ENCODE data around the gene MINPP1. TPM values are rescaled to one million over a fixed set of nuclear protein-coding genes. Genes with fewer than 3 reads are reported as not detected.

The MINPP1 gene
- total and polyA plus RNA-seq, 8 donors, result 5.5 to 11.9 (median 9.8) TPM

GRCh38 chr10:87544721-87545120, 40.0 kb downstream of the MINPP1 start:
- H3K9me3 ChIP-seq, result no peaks in the 10 kb centered on the region
- no peak for ATAC-seq
- H3K27me3 ChIP-seq, result no peaks in the 10 kb centered on the region
- no peak for FAIRE-seq
- no peak overlapping the region for H3K27ac ChIP-seq
- no peak for TF ChIP-seq CTCF (IDR thresholded peaks at IDR 0.05)
- intact Hi-C loops (cut with DNase I), result loop anchor here in 1 of 3 donors (5.0 kb wide), 1 partner anchor 38 kb away; no protein-coding TSS in a partner anchor
- DNase-seq, result no peak
- no peak overlapping the region for H3K4me3 ChIP-seq
- H3K4me1 ChIP-seq, result peaks cover 11 to 27% (median 20%) of the 10 kb centered on the region in 3 donors
- no peaks in the 10 kb centered on the region for H3K36me3 ChIP-seq

DNA sequence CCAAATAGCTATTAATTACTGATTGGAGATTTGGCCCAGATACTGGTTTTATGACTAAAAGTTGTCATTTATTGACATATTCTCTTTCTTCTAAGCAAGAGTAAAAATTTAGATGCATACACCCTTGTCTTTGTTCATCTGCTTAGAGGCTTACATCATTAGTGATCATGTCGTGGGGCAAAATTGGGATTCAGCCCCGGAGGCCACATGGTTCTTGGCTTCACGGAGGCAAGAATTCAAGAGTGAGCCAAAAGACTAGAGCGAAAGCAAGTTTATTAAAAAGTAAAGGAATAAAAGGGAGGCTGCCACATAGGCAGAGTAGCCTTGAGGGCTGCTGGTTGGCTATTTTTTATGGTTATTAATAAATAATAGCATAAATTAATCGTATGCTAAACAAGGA, 41.1 kb downstream of the MINPP1 start:
- Histone ChIP-seq H3K4me1 (peaks cover 11 to 24% (median 18%) of the 10 kb centered on the region in 3 donors), H3K9me3 (no peaks in the 10 kb centered on the region), H3K27me3 (no peaks in the 10 kb centered on the region), H3K4me3 (no peak overlapping the region), H3K36me3 (no peaks in the 10 kb centered on the region), H3K27ac (no peak overlapping the region)
- TF ChIP-seq CTCF (IDR thresholded peaks at IDR 0.05), result no peak
- WGBS, 2 donors, result 72 to 85% methylated on average over 5 of the region's 5 CpGs
- no peak for ATAC-seq
- intact Hi-C loops (cut with DNase I), result loop anchor here in 1 of 3 donors (5.0 kb wide), 1 partner anchor 37 kb away; no protein-coding TSS in a partner anchor
- no peak for DNase-seq
- no peak for FAIRE-seq

GRCh38 chr10:87546210-87546609, 41.5 kb downstream of the MINPP1 start:
- WGBS, 2 donors, result 83 to 90% methylated on average over 7 of the region's 7 CpGs

GRCh38 chr10:87546971-87547413, 42.3 kb downstream of the MINPP1 start:
- DNase-seq, result no peak
- H3K4me3 ChIP-seq, result no peak overlapping the region
- TF ChIP-seq CTCF (IDR thresholded peaks at IDR 0.05), result no peak
- no peak overlapping the region for H3K27ac ChIP-seq
- 89 to 92% methylated on average over 2 of the region's 2 CpGs for WGBS, 2 donors
- ATAC-seq, result peak in 3 of 4 donors; percentile 21 to 51 (median 29)
- no peaks in the 10 kb centered on the region for H3K36me3 ChIP-seq
- intact Hi-C loops (cut with DNase I), result loop anchor here in 1 of 3 donors (5.0 kb wide), 1 partner anchor 35 kb away; no protein-coding TSS in a partner anchor
- no peaks in the 10 kb centered on the region for H3K27me3 ChIP-seq
- FAIRE-seq, result no peak
- no peaks in the 10 kb centered on the region for H3K9me3 ChIP-seq
- peaks cover 11 to 20% (median 11%) of the 10 kb centered on the region in 3 donors for H3K4me1 ChIP-seq

More at GRCh38 chr10:87546210-87546609, 41.5 kb downstream of the MINPP1 start:
- Histone ChIP-seq H3K27me3 (no peaks in the 10 kb centered on the region), H3K4me3 (no peak overlapping the region), H3K9me3 (no peaks in the 10 kb centered on the region), H3K4me1 (peaks cover 11 to 20% (median 14%) of the 10 kb centered on the region in 3 donors), H3K36me3 (no peaks in the 10 kb centered on the region), H3K27ac (no peak overlapping the region)
- DNase-seq, result no peak
- intact Hi-C loops (cut with DNase I), result loop anchor here in 1 of 3 donors (5.0 kb wide), 1 partner anchor 36 kb away; no protein-coding TSS in a partner anchor
- no peak for TF ChIP-seq CTCF (IDR thresholded peaks at IDR 0.05)
- no peak for FAIRE-seq
- ATAC-seq, result peak in 2 of 4 donors; percentile 63 to 64

DNA sequence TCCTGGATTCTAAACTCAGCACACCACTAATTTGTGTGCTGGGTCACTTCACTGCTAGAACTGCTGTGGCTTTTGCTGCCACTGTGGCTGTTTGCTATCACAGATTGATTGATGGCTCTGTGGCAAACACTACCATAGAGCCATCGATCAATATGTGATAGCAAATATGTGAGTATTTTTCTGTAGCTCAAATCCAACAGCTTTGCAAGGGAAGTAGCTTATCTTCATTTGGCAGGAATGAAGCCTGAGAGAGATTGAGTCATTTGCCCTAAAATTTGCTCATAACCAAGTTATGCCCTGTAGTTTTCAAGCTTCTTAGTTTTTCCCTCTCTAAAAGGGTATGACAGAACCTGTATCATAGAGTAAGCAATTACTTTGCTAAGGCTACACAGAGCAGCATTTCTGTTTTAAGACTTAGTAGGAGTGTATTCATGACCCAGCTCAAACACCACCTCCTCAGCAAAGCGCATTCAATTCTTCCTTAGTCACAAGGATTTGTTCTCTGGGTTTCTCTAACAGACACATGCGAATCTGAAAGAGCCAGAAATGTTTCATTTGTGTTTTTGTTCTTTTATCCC, 43.1 kb downstream of the MINPP1 start:
- Histone ChIP-seq H3K4me1 (peaks cover 11 to 20% (median 11%) of the 10 kb centered on the region in 3 donors), H3K27me3 (no peaks in the 10 kb centered on the region), H3K36me3 (peaks cover 0 to 7% (median 0%) of the 10 kb centered on the region in 3 donors), H3K9me3 (no peaks in the 10 kb centered on the region), H3K27ac (no peak overlapping the region), H3K4me3 (no peak overlapping the region)
- WGBS, 2 donors, result 59% methylated on average over 3 of the region's 3 CpGs
- TF ChIP-seq CTCF (IDR thresholded peaks at IDR 0.05), result no peak
- ATAC-seq (peak; percentile 43 to 75 (median 60)), FAIRE-seq (no peak), DNase-seq (no peak)
- intact Hi-C loops (cut with DNase I), result loop anchor here in 1 of 3 donors (5.0 kb wide), 1 partner anchor 34 kb away; no protein-coding TSS in a partner anchor

Measured in pancreas (tissue), 10 donors.